ENCODE data around the gene CD244. TPM values are rescaled to one million over a fixed set of nuclear protein-coding genes. Genes with fewer than 3 reads are reported as not detected.

The CD244 gene
- total RNA-seq, 2 experiments from 2014 or later: 2.0 to 2.3 TPM

- H3K27ac Mint-ChIP-seq: peak overlapping the region; percentile 98
- no peaks in the 10 kb centered on the region for H3K9me3 Mint-ChIP-seq
- no peaks in the 10 kb centered on the region for H3K36me3 Mint-ChIP-seq (ENCODE audit: low read depth)
- CTCF ChIA-PET: interaction anchor here (0.6 to 8.5 kb wide), 43 partner anchors 9 to 389 kb away, joined by 3 to 300 read pairs (median 5); partner anchors contain the start of genes CD244, CD48, ITLN1 and ITLN2
- peaks cover 53% of the 10 kb centered on the region for H3K4me1 Mint-ChIP-seq
- POLR2A ChIA-PET: interaction anchor here (0.6 to 3.6 kb wide), 34 partner anchors 9 to 574 kb away, joined by 3 to 46 read pairs (median 4); partner anchors contain the start of genes ARHGAP30, CD244, CD48 and DCAF8
- no peak overlapping the region for H3K4me3 Mint-ChIP-seq
- DNase-seq: no peak
- no peaks in the 10 kb centered on the region for H3K27me3 Mint-ChIP-seq
These were observed 25.6 kb downstream of the CD244 start for GRCh38 chr1:160836981-160837557.

GRCh38 chr1:160836561-160836960 is 26.1 kb downstream of the CD244 start:
- Mint-ChIP-seq H3K27me3 (no peaks in the 10 kb centered on the region), H3K9me3 (no peaks in the 10 kb centered on the region), H3K36me3 (ENCODE audit: low read depth) (no peaks in the 10 kb centered on the region), H3K27ac (peak overlapping the region; percentile 98), H3K4me1 (peaks cover 53% of the 10 kb centered on the region), H3K4me3 (no peak overlapping the region)
- POLR2A ChIA-PET: interaction anchor here (0.6 to 3.6 kb wide), 26 partner anchors 11 to 574 kb away, joined by 3 to 46 read pairs (median 6); partner anchors contain the start of genes ARHGAP30, CD244, CD48 and DCAF8
- no peak for DNase-seq
- CTCF ChIA-PET: interaction anchor here (0.6 to 8.5 kb wide), 41 partner anchors 8 to 232 kb away, joined by 3 to 300 read pairs (median 5); partner anchors contain the start of genes CD244, CD48, ITLN2 and LY9

- no peaks in the 10 kb centered on the region for H3K9me3 Mint-ChIP-seq
These were observed 26.9 kb downstream of the CD244 start for GRCh38 chr1:160835751-160836150.

GRCh38 chr1:160834945-160835565 is 27.6 kb downstream of the CD244 start:
- no peaks in the 10 kb centered on the region for H3K27me3 Mint-ChIP-seq
- CTCF ChIA-PET: interaction anchor here (0.7 to 8.5 kb wide), 34 partner anchors 10 to 293 kb away, joined by 3 to 300 read pairs (median 5); partner anchors contain the start of genes CD244, ITLN1, ITLN2 and LY9
- DNase-seq: peak; percentile 57
- POLR2A ChIA-PET: interaction anchor here (1.1 to 2.8 kb wide), 4 partner anchors 10 to 119 kb away, joined by 3 to 21 read pairs (median 4); partner anchors contain the start of genes ITLN2 and LY9
- H3K27ac Mint-ChIP-seq: no peak overlapping the region
- H3K9me3 Mint-ChIP-seq: no peaks in the 10 kb centered on the region
- H3K4me3 Mint-ChIP-seq: no peak overlapping the region
- H3K4me1 Mint-ChIP-seq: peaks cover 58% of the 10 kb centered on the region
- H3K36me3 Mint-ChIP-seq (ENCODE audit: low read depth): no peaks in the 10 kb centered on the region

More at GRCh38 chr1:160835751-160836150, 26.9 kb downstream of the CD244 start:
- ChIA-PET CTCF (interaction anchor here (0.7 to 8.5 kb wide), 33 partner anchors 9 to 292 kb away, joined by 3 to 300 read pairs (median 6); partner anchors contain the start of genes CD244, ITLN1, ITLN2 and LY9), POLR2A (interaction anchor here (1.1 to 2.8 kb wide), 7 partner anchors 9 to 233 kb away, joined by 3 to 21 read pairs (median 6); partner anchors contain the start of genes ARHGAP30, ITLN2, LY9 and USF1)
- H3K27ac Mint-ChIP-seq: peak overlapping the region; percentile 98
- H3K36me3 Mint-ChIP-seq (ENCODE audit: low read depth): no peaks in the 10 kb centered on the region
- H3K27me3 Mint-ChIP-seq: no peaks in the 10 kb centered on the region
- no peak overlapping the region for H3K4me3 Mint-ChIP-seq
- DNase-seq: no peak
- peaks cover 53% of the 10 kb centered on the region for H3K4me1 Mint-ChIP-seq

GRCh38 chr1:160830321-160831153 is 32.1 kb downstream of the CD244 start:
- CTCF ChIA-PET: interaction anchor here (0.9 to 6.3 kb wide), 17 partner anchors 26 to 159 kb away, joined by 3 to 79 read pairs (median 5); partner anchors contain the start of genes ITLN2 and LY9
- Mint-ChIP-seq H3K27me3 (no peaks in the 10 kb centered on the region), H3K36me3 (ENCODE audit: low read depth) (no peaks in the 10 kb centered on the region), H3K4me1 (peaks cover 18% of the 10 kb centered on the region), H3K9me3 (no peaks in the 10 kb centered on the region), H3K4me3 (no peak overlapping the region), H3K27ac (no peak overlapping the region)
- POLR2A ChIA-PET: interaction anchor here (1.0 to 1.2 kb wide), 2 partner anchors 32 to 148 kb away, joined by 3 read pairs; no protein-coding TSS in a partner anchor
- DNase-seq: peak; percentile 80

- DNase-seq: no peak
- no peaks in the 10 kb centered on the region for H3K9me3 Mint-ChIP-seq
- H3K4me3 Mint-ChIP-seq: no peak overlapping the region
- no peak overlapping the region for H3K27ac Mint-ChIP-seq
- CTCF ChIA-PET: interaction anchor here (0.8 to 6.3 kb wide), 14 partner anchors 26 to 160 kb away, joined by 3 to 79 read pairs (median 6); partner anchors contain the start of genes ITLN2 and LY9
- peaks cover 12% of the 10 kb centered on the region for H3K4me1 Mint-ChIP-seq
- POLR2A ChIA-PET: interaction anchor here (1.0 kb wide), 1 partner anchor 147 kb away, joined by 3 read pairs; no protein-coding TSS in a partner anchor
- H3K27me3 Mint-ChIP-seq: no peaks in the 10 kb centered on the region
- H3K36me3 Mint-ChIP-seq (ENCODE audit: low read depth): no peaks in the 10 kb centered on the region
These were observed 32.9 kb downstream of the CD244 start for GRCh38 chr1:160829766-160830165.

GRCh38 chr1:160827418-160827817 is 35.3 kb downstream of the CD244 start:
- H3K4me3 Mint-ChIP-seq: no peak overlapping the region
- CTCF ChIA-PET: interaction anchor here (0.8 to 6.3 kb wide), 3 partner anchors 47 to 163 kb away, joined by 3 to 79 read pairs (median 3); no protein-coding TSS in a partner anchor
- no peaks in the 10 kb centered on the region for H3K9me3 Mint-ChIP-seq
- POLR2A ChIA-PET: no interaction called here
- peaks cover 5% of the 10 kb centered on the region for H3K4me1 Mint-ChIP-seq
- no peak overlapping the region for H3K27ac Mint-ChIP-seq
- no peaks in the 10 kb centered on the region for H3K36me3 Mint-ChIP-seq (ENCODE audit: low read depth)
- DNase-seq: no peak
- no peaks in the 10 kb centered on the region for H3K27me3 Mint-ChIP-seq

- no peaks in the 10 kb centered on the region for H3K36me3 Mint-ChIP-seq (ENCODE audit: low read depth)
- H3K4me1 Mint-ChIP-seq: peaks cover 5% of the 10 kb centered on the region
- ChIA-PET POLR2A (no interaction called here), CTCF (interaction anchor here (0.9 to 6.3 kb wide), 3 partner anchors 46 to 145 kb away, joined by 3 to 79 read pairs (median 3); no protein-coding TSS in a partner anchor)
- no peak overlapping the region for H3K4me3 Mint-ChIP-seq
- no peaks in the 10 kb centered on the region for H3K9me3 Mint-ChIP-seq
- H3K27me3 Mint-ChIP-seq: no peaks in the 10 kb centered on the region
- H3K27ac Mint-ChIP-seq: no peak overlapping the region
- no peak for DNase-seq
These were observed 36.1 kb downstream of the CD244 start for GRCh38 chr1:160826546-160826945.

GRCh38 chr1:160823296-160823695 is 39.4 kb downstream of the CD244 start:
- no peak overlapping the region for H3K27ac Mint-ChIP-seq
- no peaks in the 10 kb centered on the region for H3K4me1 Mint-ChIP-seq
- H3K4me3 Mint-ChIP-seq: no peak overlapping the region
- H3K36me3 Mint-ChIP-seq (ENCODE audit: low read depth): no peaks in the 10 kb centered on the region
- DNase-seq: no peak
- H3K9me3 Mint-ChIP-seq: no peaks in the 10 kb centered on the region
- H3K27me3 Mint-ChIP-seq: no peaks in the 10 kb centered on the region
- POLR2A ChIA-PET: no interaction called here
- CTCF ChIA-PET: interaction anchor here (1.3 kb wide), 1 partner anchor 12 kb away, joined by 4 read pairs; no protein-coding TSS in a partner anchor

GRCh38 chr1:160821627-160822026 is 41.1 kb downstream of the CD244 start:
- Mint-ChIP-seq H3K27me3 (no peaks in the 10 kb centered on the region), H3K36me3 (ENCODE audit: low read depth) (no peaks in the 10 kb centered on the region), H3K27ac (no peak overlapping the region), H3K4me1 (no peaks in the 10 kb centered on the region), H3K4me3 (no peak overlapping the region), H3K9me3 (no peaks in the 10 kb centered on the region)
- ChIA-PET POLR2A (no interaction called here), CTCF (interaction anchor here (0.6 to 2.6 kb wide), 5 partner anchors 10 to 276 kb away, joined by 3 to 7 read pairs (median 3); no protein-coding TSS in a partner anchor)
- no peak for DNase-seq

GRCh38 chr1:160819186-160819585 is 43.5 kb downstream of the CD244 start:
- no peak overlapping the region for H3K27ac Mint-ChIP-seq
- H3K4me1 Mint-ChIP-seq: peaks cover 1% of the 10 kb centered on the region
- H3K27me3 Mint-ChIP-seq: no peaks in the 10 kb centered on the region
- CTCF ChIA-PET: interaction anchor here (1.2 to 1.3 kb wide), 3 partner anchors 37 to 135 kb away, joined by 3 read pairs; no protein-coding TSS in a partner anchor
- POLR2A ChIA-PET: no interaction called here
- no peaks in the 10 kb centered on the region for H3K9me3 Mint-ChIP-seq
- no peak overlapping the region for H3K4me3 Mint-ChIP-seq
- H3K36me3 Mint-ChIP-seq (ENCODE audit: low read depth): peaks cover 11% of the 10 kb centered on the region
- no peak for DNase-seq
